IMR-90 (cell line): Measurements from ENCODE around the gene TRAF3IP1. TPM values are rescaled to one million over a fixed set of nuclear protein-coding genes. Genes with fewer than 3 reads are reported as not detected.

Experiments
- ATAC-seq: fragments of 200-7000 bp; cut with Tn5 transposase; 2 replicates; pipeline ENCODE4 v1.9.1; 2020; ENCODE audit warnings: low read depth, mild to moderate bottlenecking, moderate library complexity
- BruUV-seq: library from RNA; stranded (reverse); fragments of 400-500 nt; replicated peaks from 2 replicates; lab custom pipeline; 2021; lab: Mats Ljungman, UMichigan
- CTCF ChIA-PET: fragments of 300-600 bp; formaldehyde crosslinking; extraction: SDS; loops from one replicate; lab custom pipeline; 2021; ENCODE audit warnings: antibody characterized with exemption; lab: Yijun Ruan, JAX
- POLR2A ChIA-PET: fragments of 300-600 bp; sonication (Branson Sonifier 250); formaldehyde crosslinking; loops from one replicate; lab custom pipeline; 2022; ENCODE audit warnings: antibody characterized with exemption; ENCODE audit not compliant: unreplicated experiment; lab: Charles Lee
- DNase-seq: peaks from one replicate; pipeline ENCODE4 v3.0.0; 2013
- H2AFZ ChIP-seq: replicated peaks from 2 replicates; pipeline ENCODE3; 2013; ENCODE audit warnings: low read length, mild to moderate bottlenecking; ENCODE audit not compliant: poor library complexity
- H2AK5ac ChIP-seq: 2 replicates; pipeline ENCODE4 v1.6.1; 2013; ENCODE audit warnings: low read depth, low read length, inconsistent platforms
- H2AK9ac ChIP-seq: replicated peaks from 2 replicates; pipeline ENCODE3; 2013; ENCODE audit warnings: mild to moderate bottlenecking, low read depth, low read length, moderate library complexity; ENCODE audit not compliant: poor library complexity
- H2BK120ac ChIP-seq: 2 replicates; pipeline ENCODE4 v1.6.1; 2013; ENCODE audit warnings: low read depth, low read length, inconsistent platforms
- H2BK15ac ChIP-seq: 3 replicates; pipeline ENCODE4 v1.6.1; 2013; ENCODE audit warnings: low read depth, low read length, inconsistent platforms
- H2BK20ac ChIP-seq: 2 replicates; pipeline ENCODE4 v1.6.1; 2013; ENCODE audit warnings: low read depth, mild to moderate bottlenecking, inconsistent platforms, low read length, moderate library complexity
- H2BK5ac ChIP-seq: 2 replicates; pipeline ENCODE4 v1.6.1; 2013; ENCODE audit warnings: mild to moderate bottlenecking, low read depth, low read length, inconsistent platforms; ENCODE audit not compliant: poor library complexity, severe bottlenecking
- H3K14ac ChIP-seq: replicated peaks from 2 replicates; pipeline ENCODE4 v1.6.1; 2013; ENCODE audit warnings: low read depth, low read length, inconsistent platforms
- H3K18ac ChIP-seq: 2 replicates; pipeline ENCODE4 v1.6.1; 2013; ENCODE audit warnings: low read depth, low read length, control low read depth
- H3K23ac ChIP-seq: 2 replicates; pipeline ENCODE4 v1.6.1; 2013; ENCODE audit warnings: low read depth, low read length, inconsistent platforms
- H3K27ac ChIP-seq: 2 replicates; pipeline ENCODE4 v1.5.1; 2013; ENCODE audit warnings: mild to moderate bottlenecking, control low read depth, low read length; ENCODE audit not compliant: insufficient read depth
- H3K27me3 ChIP-seq: 2 replicates; pipeline ENCODE4 v1.6.1; 2013; ENCODE audit warnings: low read length; ENCODE audit not compliant: control insufficient read depth, insufficient read depth
- H3K36me3 ChIP-seq: 2 replicates; pipeline ENCODE4 v1.6.1; 2013; ENCODE audit warnings: low read length, mixed read lengths; ENCODE audit not compliant: control insufficient read depth, insufficient read depth
- H3K4ac ChIP-seq: 2 replicates; pipeline ENCODE4 v1.6.1; 2013; ENCODE audit warnings: low read depth, low read length, inconsistent platforms
- H3K4me1 ChIP-seq: 2 replicates; pipeline ENCODE4 v1.6.1; 2013; ENCODE audit warnings: low read length, mixed read lengths; ENCODE audit not compliant: control insufficient read depth, insufficient read depth
- H3K4me2 ChIP-seq: 2 replicates; pipeline ENCODE4 v1.6.1; 2013; ENCODE audit warnings: low read depth, mild to moderate bottlenecking, control low read depth, low read length, moderate library complexity
- H3K4me3 ChIP-seq: 2 replicates; pipeline ENCODE4 v1.5.1; 2013; ENCODE audit warnings: low read depth, mild to moderate bottlenecking, control low read depth, low read length, moderate library complexity; ENCODE audit not compliant: insufficient read depth
- H3K56ac ChIP-seq: 2 replicates; pipeline ENCODE4 v1.6.1; 2013; ENCODE audit warnings: low read length, inconsistent platforms; ENCODE audit not compliant: insufficient read depth; ENCODE audit errors: extremely low read depth
- H3K79me1 ChIP-seq, 2 experiments: 2 replicates each; pipeline ENCODE4 v1.6.1; 2013; ENCODE audit warnings: low read length in 2 of 2, inconsistent platforms in 1 of 2, low read depth in 1 of 2
- H3K9ac ChIP-seq: 2 replicates; pipeline ENCODE4 v1.6.1; 2013; ENCODE audit warnings: low read depth, low read length, control low read depth
- H3K9me1 ChIP-seq: 2 replicates; pipeline ENCODE4 v1.6.1; 2013; ENCODE audit warnings: low read length, inconsistent platforms; ENCODE audit not compliant: insufficient read depth
- H3K9me3 ChIP-seq: 2 replicates; pipeline ENCODE4 v1.6.1; 2013; ENCODE audit warnings: low read length; ENCODE audit not compliant: control insufficient read depth, insufficient read depth
- H4K20me1 ChIP-seq: 2 replicates; pipeline ENCODE4 v1.6.1; 2013; ENCODE audit warnings: low read length, inconsistent platforms; ENCODE audit not compliant: insufficient read depth
- H4K5ac ChIP-seq: 2 replicates; pipeline ENCODE4 v1.6.1; 2013; ENCODE audit warnings: mild to moderate bottlenecking, low read depth, low read length, control low read depth
- H4K8ac ChIP-seq, 2 experiments: 2 replicates each; pipeline ENCODE4 v1.6.1; 2013; ENCODE audit warnings: low read depth in 2 of 2, low read length in 2 of 2, control low read depth in 1 of 2, inconsistent platforms in 1 of 2
- H4K91ac ChIP-seq: 2 replicates; pipeline ENCODE4 v1.6.1; 2013; ENCODE audit warnings: low read depth, low read length, inconsistent platforms; ENCODE audit not compliant: insufficient read depth
- CHD1 ChIP-seq: IDR thresholded peaks from 2 replicates; pipeline ENCODE4 v1.6.1; 2012; ENCODE audit warnings: low read depth, low read length, improper control_type of control experiment
- MXI1 ChIP-seq: IDR thresholded peaks from 2 replicates; pipeline ENCODE4 v1.6.1; 2012; ENCODE audit warnings: low read depth, mild to moderate bottlenecking, low read length, moderate library complexity, borderline replicate concordance
- NFE2L2 ChIP-seq: fragments of 150-350 bp; IDR thresholded peaks from 2 replicates; pipeline ENCODE4 v1.6.1; 2016; ENCODE audit warnings: low read depth, mild to moderate bottlenecking, low read length
- POLR2A ChIP-seq: IDR thresholded peaks from 2 replicates; pipeline ENCODE4 v1.6.1; 2012; ENCODE audit warnings: mild to moderate bottlenecking, low read depth, low read length
- RAD21 ChIP-seq: IDR thresholded peaks from 2 replicates; pipeline ENCODE4 v1.6.1; 2012; ENCODE audit warnings: low read length, improper control_type of control experiment
- RFX5 ChIP-seq: IDR thresholded peaks from 2 replicates; pipeline ENCODE4 v1.8.0; 2012; ENCODE audit warnings: low read depth, mild to moderate bottlenecking, low read length, moderate library complexity
- SMC3 ChIP-seq: fragments of 150-350 bp; IDR thresholded peaks from 2 replicates; pipeline ENCODE4 v1.6.1; 2016; ENCODE audit warnings: low read depth, mild to moderate bottlenecking, antibody characterized with exemption, low read length, moderate library complexity
- WGBS, 2 experiments: methylation state at CpG; one replicate each; pipeline versions ENCODE4 v1.1.5 to v1.1.7; 2013; ENCODE audit warnings: missing lambda C conversion rate in 2 of 2; ENCODE audit not compliant: insufficient read length in 1 of 2; ENCODE audit errors: extremely low coverage in 2 of 2; 5-methylcytosine and 5-hydroxymethylcytosine counted together
- dilution Hi-C: fragments of 300-500 bp; cut with HindIII; formaldehyde crosslinking; loops from one replicate; pipeline ENCODE4 v1.14.3; 2018; ENCODE audit warnings: low sequenced_read_pairs; ENCODE audit not compliant: unreplicated experiment
- in situ Hi-C: fragments of 300-500 bp; cut with MboI; formaldehyde crosslinking; loops from 3 replicates; pipeline ENCODE4 v1.14.3; 2019; ENCODE audit warnings: low sequenced_read_pairs, inconsistent platforms, mixed read lengths
- intact Hi-C: fragments of 100-400 bp; cut with micrococcal nuclease; formaldehyde crosslinking; loops from 2 replicates; pipeline ENCODE4 v1.10.0; 2022
- microRNA-seq, 2 experiments: library from miRNA; stranded (forward) in 1 of 2; unstranded in 1 of 2; fragments of 10-50 nt in 1 of 2; fragments of <30 nt in 1 of 2; gene quantifications in 1 of 2; microRNA quantifications in 1 of 2; one replicate each; pipeline versions ENCODE3 to v1.1.0; 2013 to 2020; ENCODE audit not compliant: insufficient read depth in 1 of 2, insufficient read length in 1 of 2, unreplicated experiment in 1 of 2
- polyA plus RNA-seq, 3 experiments: library from polyadenylated mRNA; depleted of rRNA; stranded (reverse); fragments of >200 nt; gene quantifications; 2 replicates each; pipeline ENCODE4 v1.2.3, GENCODE V29; 2012; ENCODE audit warnings: low replicate concordance in 1 of 3
- small RNA-seq, 5 experiments: library from RNA; depleted of rRNA; stranded (forward); fragments of <200 nt; gene quantifications; one replicate each; pipeline ENCODE3, GENCODE V24; 2012
- total RNA-seq: library from RNA; depleted of rRNA; stranded (reverse); fragments of >200 nt; gene quantifications from 2 replicates; pipeline ENCODE4 v1.2.3, GENCODE V29; 2012; rRNA removed
- TF ChIP-seq, protein P1 (sequence below): fragments of 150-350 bp; IDR thresholded peaks from 2 replicates; pipeline ENCODE4 v1.6.1; 2017; ENCODE audit warnings: mild to moderate bottlenecking, antibody characterized with exemption, low read length, low read depth
- TF ChIP-seq, protein P2 (sequence below): fragments of 150-350 bp; IDR thresholded peaks from 2 replicates; pipeline ENCODE4 v1.6.1; 2016; ENCODE audit warnings: low read depth, mild to moderate bottlenecking, low read length, moderate library complexity, borderline replicate concordance

Gene TRAF3IP1
- total and polyA plus RNA-seq, 2 of the 4 experiments (the other 2 are of a cell fraction) = 5.9 to 8.3 TPM

DNA sequence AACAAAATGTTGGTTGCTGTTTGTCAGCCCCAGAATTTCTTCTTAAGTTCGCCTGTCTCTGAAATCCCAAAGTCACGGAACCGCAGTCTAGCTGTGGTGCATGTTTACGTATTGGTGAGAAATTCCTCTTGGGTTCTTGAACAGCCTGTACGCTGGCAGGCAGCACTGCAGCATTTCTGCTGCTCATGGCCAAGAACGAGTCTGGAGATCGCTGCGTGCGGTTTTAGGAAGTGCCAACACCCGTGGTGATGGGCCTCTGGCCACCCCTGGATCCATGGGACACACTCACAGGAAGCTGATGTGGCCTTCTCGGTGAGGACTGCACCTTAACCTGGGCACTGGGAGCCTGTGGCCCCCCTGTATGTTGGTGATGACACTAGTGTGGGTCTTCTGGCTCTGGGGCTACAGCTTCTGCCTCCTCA, 130.1 kb downstream of the TRAF3IP1 start:
- Histone ChIP-seq H3K27ac (no peak overlapping the region), H2BK20ac (no peak overlapping the region), H3K9ac (no peak overlapping the region), H3K4ac (no peak overlapping the region), H4K91ac (no peak overlapping the region), H2AK5ac (no peak overlapping the region), H3K9me1 (peaks cover 10% of the 10 kb centered on the region; the same call in 1 of the 2 replicates), H3K27me3 (no peaks in the 10 kb centered on the region), H3K9me3 (0 out of 2 replicates have a peak, but pooled peaks cover 2% of the 10 kb centered on the region), H2AK9ac (no peak overlapping the region), H2AFZ (no peak overlapping the region), H3K14ac (no peak overlapping the region), H3K79me1 (peaks cover 58 to 63% of the 10 kb centered on the region in 2 experiments), H3K23ac (no peak overlapping the region), H2BK120ac (no peak overlapping the region), H3K18ac (no peak overlapping the region), H3K36me3 (peaks cover 63% of the 10 kb centered on the region), H2BK5ac (no peak overlapping the region), H4K8ac (no peak overlapping the region), H3K4me3 (no peak overlapping the region), H3K56ac (no peak overlapping the region), H3K4me2 (no peak overlapping the region), H2BK15ac (no peak overlapping the region), H4K5ac (no peak overlapping the region), H4K20me1 (peaks cover 21% of the 10 kb centered on the region), H3K4me1 (peaks cover 5% of the 10 kb centered on the region)
- whole genome bisulfite sequencing, 2 experiments = 95% methylated on average over 10 of the region's 11 CpGs; no CpG with 5 or more reads in 1 of the 2 experiments
- CTCF ChIA-PET = no interaction called here
- no TSS peak for BruUV-seq
- in situ Hi-C loops = no loop called here
- TF ChIP-seq, protein P1, sequence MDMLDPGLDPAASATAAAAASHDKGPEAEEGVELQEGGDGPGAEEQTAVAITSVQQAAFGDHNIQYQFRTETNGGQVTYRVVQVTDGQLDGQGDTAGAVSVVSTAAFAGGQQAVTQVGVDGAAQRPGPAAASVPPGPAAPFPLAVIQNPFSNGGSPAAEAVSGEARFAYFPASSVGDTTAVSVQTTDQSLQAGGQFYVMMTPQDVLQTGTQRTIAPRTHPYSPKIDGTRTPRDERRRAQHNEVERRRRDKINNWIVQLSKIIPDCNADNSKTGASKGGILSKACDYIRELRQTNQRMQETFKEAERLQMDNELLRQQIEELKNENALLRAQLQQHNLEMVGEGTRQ = no peak
- no peak for TF ChIP-seq RFX5
- no peak for TF ChIP-seq POLR2A
- TF ChIP-seq MXI1 = no peak
- no peak for TF ChIP-seq SMC3
- TF ChIP-seq, protein P2, sequence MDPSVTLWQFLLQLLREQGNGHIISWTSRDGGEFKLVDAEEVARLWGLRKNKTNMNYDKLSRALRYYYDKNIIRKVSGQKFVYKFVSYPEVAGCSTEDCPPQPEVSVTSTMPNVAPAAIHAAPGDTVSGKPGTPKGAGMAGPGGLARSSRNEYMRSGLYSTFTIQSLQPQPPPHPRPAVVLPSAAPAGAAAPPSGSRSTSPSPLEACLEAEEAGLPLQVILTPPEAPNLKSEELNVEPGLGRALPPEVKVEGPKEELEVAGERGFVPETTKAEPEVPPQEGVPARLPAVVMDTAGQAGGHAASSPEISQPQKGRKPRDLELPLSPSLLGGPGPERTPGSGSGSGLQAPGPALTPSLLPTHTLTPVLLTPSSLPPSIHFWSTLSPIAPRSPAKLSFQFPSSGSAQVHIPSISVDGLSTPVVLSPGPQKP = no peak
- no peak for TF ChIP-seq RAD21
- TF ChIP-seq CHD1 = no peak
- no peak for TF ChIP-seq NFE2L2
- intact Hi-C loops = no loop called here
- ATAC-seq (no peak), DNase-seq (no peak)
- POLR2A ChIA-PET = no interaction called here
- dilution Hi-C loops = no loop called here

Small RNA genes within 50 kb of the gene (microRNA-seq; reads per million reads assigned to microRNA genes)
- not detected for gene RNU6-234P (ENCODE audit: insufficient read depth, insufficient read length)

Small RNA genes within 50 kb of the gene (small RNA-seq; reads per million reads assigned to genes)
- 0 reads per million in 5 experiments for gene RNU6-234P

Other genes with a start within 250 kb of the TRAF3IP1 start
- gene ESPNL, start 220.2 kb upstream of the TRAF3IP1 start, total RNA-seq = 1.4 and 2.0 TPM in 2 replicates
- gene ESPNL, start 220.2 kb upstream of the TRAF3IP1 start, polyA plus RNA-seq (2012; rRNA removed) = 2.0 and 2.6 TPM in 2 replicates
- under 0.01 TPM in 1 of 2 replicates, not detected in the other for gene KLHL30, start 181.8 kb upstream of the TRAF3IP1 start, total RNA-seq
- 0.03 TPM in 2 replicates for gene KLHL30, start 181.8 kb upstream of the TRAF3IP1 start, polyA plus RNA-seq (2012; rRNA removed)
- 0.56 and 1.3 TPM in 2 replicates for gene ERFE, start 161.5 kb upstream of the TRAF3IP1 start, total RNA-seq
- gene ERFE, start 161.5 kb upstream of the TRAF3IP1 start, polyA plus RNA-seq (2012; rRNA removed) = 3.5 and 3.8 TPM in 2 replicates
- gene ILKAP, start 116.8 kb upstream of the TRAF3IP1 start, total RNA-seq = 13.3 and 15.3 TPM in 2 replicates
- 44.2 and 44.4 TPM in 2 replicates for gene ILKAP, start 116.8 kb upstream of the TRAF3IP1 start, polyA plus RNA-seq (2012; rRNA removed)
- gene HES6, start 80.5 kb upstream of the TRAF3IP1 start, total RNA-seq = 1.3 and 1.4 TPM in 2 replicates
- 3.3 TPM in 2 replicates for gene HES6, start 80.5 kb upstream of the TRAF3IP1 start, polyA plus RNA-seq (2012; rRNA removed)
- gene PER2, start 31.9 kb upstream of the TRAF3IP1 start, total RNA-seq = 2.8 and 3.2 TPM in 2 replicates
- 1.7 and 2.1 TPM in 2 replicates for gene PER2, start 31.9 kb upstream of the TRAF3IP1 start, polyA plus RNA-seq (2012; rRNA removed)
- 21.4 and 23.5 TPM in 2 replicates for gene ASB1, start 106.4 kb downstream of the TRAF3IP1 start, total RNA-seq
- gene ASB1, start 106.4 kb downstream of the TRAF3IP1 start, polyA plus RNA-seq (2012; rRNA removed) = 37.3 and 39.6 TPM in 2 replicates